Stimulated activated naive CD8-positive, alpha-beta T cell treated with anti-CD3 and anti-CD28 coated beads, Interleukin-15, Interleukin-2, amounts not matched to agents 100 ng/mL and 50 ng/mL, for 24 hours (primary cell): ENCODE measurements around the gene ALDH3A2.
A peak's percentile ranks its signal among the peaks of the same experiment; 100 is the strongest.

Experiments used
- H3K27ac Mint-ChIP-seq: one replicate; pipeline ENCODE4 v1.8.0; 2021; ENCODE audit warnings: mild to moderate bottlenecking, mixed read lengths
- H3K27me3 Mint-ChIP-seq: one replicate; pipeline ENCODE4 v1.8.0; 2021; ENCODE audit warnings: mixed read lengths
- H3K36me3 Mint-ChIP-seq: one replicate; pipeline ENCODE4 v1.8.0; 2021; ENCODE audit warnings: low read depth, mixed read lengths
- H3K4me1 Mint-ChIP-seq: one replicate; pipeline ENCODE4 v1.8.0; 2021; ENCODE audit warnings: low read depth, mixed read lengths
- H3K4me3 Mint-ChIP-seq: one replicate; pipeline ENCODE4 v1.8.0; 2021; ENCODE audit warnings: mild to moderate bottlenecking, mixed read lengths
- H3K9me3 Mint-ChIP-seq: one replicate; pipeline ENCODE4 v1.8.0; 2021; ENCODE audit warnings: mixed read lengths

The ALDH3A2 gene

GRCh38 chr17:19644493-19645210 lies 3.9 kb upstream of the ALDH3A2 start:
- peaks cover 10% of the 10 kb centered on the region for H3K27me3 Mint-ChIP-seq
- no peaks in the 10 kb centered on the region for H3K9me3 Mint-ChIP-seq
- H3K4me3 Mint-ChIP-seq = no peak overlapping the region
- H3K4me1 Mint-ChIP-seq = peaks cover 35% of the 10 kb centered on the region
- no peak overlapping the region for H3K27ac Mint-ChIP-seq
- H3K36me3 Mint-ChIP-seq = no peaks in the 10 kb centered on the region

GRCh38 chr17:19645734-19646201 lies 2.8 kb upstream of the ALDH3A2 start:
- Mint-ChIP-seq H3K9me3 (no peaks in the 10 kb centered on the region), H3K36me3 (no peaks in the 10 kb centered on the region), H3K4me1 (peaks cover 43% of the 10 kb centered on the region), H3K27me3 (peaks cover 8% of the 10 kb centered on the region), H3K4me3 (no peak overlapping the region), H3K27ac (no peak overlapping the region)

GRCh38 chr17:19646788-19647696 lies 1.5 kb upstream of the ALDH3A2 start:
- Mint-ChIP-seq H3K27ac (peak overlapping the region; percentile 93), H3K4me1 (peaks cover 43% of the 10 kb centered on the region), H3K4me3 (peak overlapping the region; percentile 91), H3K9me3 (no peaks in the 10 kb centered on the region), H3K36me3 (no peaks in the 10 kb centered on the region), H3K27me3 (peaks cover 5% of the 10 kb centered on the region)

GRCh38 chr17:19647697-19648474 lies 665 bp upstream of the ALDH3A2 start:
- Mint-ChIP-seq H3K27me3 (no peaks in the 10 kb centered on the region), H3K36me3 (no peaks in the 10 kb centered on the region), H3K4me3 (peak overlapping the region; percentile 91), H3K4me1 (peaks cover 38% of the 10 kb centered on the region), H3K9me3 (no peaks in the 10 kb centered on the region), H3K27ac (peak overlapping the region; percentile 93)

GRCh38 chr17:19649274-19649541 lies 657 bp downstream of the ALDH3A2 start:
- no peaks in the 10 kb centered on the region for H3K9me3 Mint-ChIP-seq
- peaks cover 9% of the 10 kb centered on the region for H3K36me3 Mint-ChIP-seq
- peak overlapping the region; percentile 91 for H3K4me3 Mint-ChIP-seq
- peak overlapping the region; percentile 67 for H3K27ac Mint-ChIP-seq
- peaks cover 38% of the 10 kb centered on the region for H3K4me1 Mint-ChIP-seq
- H3K27me3 Mint-ChIP-seq = no peaks in the 10 kb centered on the region

GRCh38 chr17:19650826-19651225 lies 2.3 kb downstream of the ALDH3A2 start:
- Mint-ChIP-seq H3K4me1 (peaks cover 37% of the 10 kb centered on the region), H3K36me3 (peaks cover 16% of the 10 kb centered on the region)

GRCh38 chr17:19651451-19652238 lies 3.1 kb downstream of the ALDH3A2 start:
- Mint-ChIP-seq H3K36me3 (peaks cover 21% of the 10 kb centered on the region), H3K4me1 (peaks cover 30% of the 10 kb centered on the region), H3K27ac (no peak overlapping the region), H3K4me3 (no peak overlapping the region), H3K27me3 (no peaks in the 10 kb centered on the region), H3K9me3 (no peaks in the 10 kb centered on the region)

More at GRCh38 chr17:19650826-19651225, 2.3 kb downstream of the ALDH3A2 start:
- H3K27me3 Mint-ChIP-seq = no peaks in the 10 kb centered on the region
- no peak overlapping the region for H3K27ac Mint-ChIP-seq
- H3K9me3 Mint-ChIP-seq = no peaks in the 10 kb centered on the region
- no peak overlapping the region for H3K4me3 Mint-ChIP-seq

- Mint-ChIP-seq H3K4me3 (no peak overlapping the region), H3K27ac (no peak overlapping the region), H3K9me3 (no peaks in the 10 kb centered on the region), H3K36me3 (peaks cover 21% of the 10 kb centered on the region), H3K4me1 (peaks cover 21% of the 10 kb centered on the region), H3K27me3 (no peaks in the 10 kb centered on the region)
Observed at GRCh38 chr17:19652595-19652994, 4.0 kb downstream of the ALDH3A2 start.

GRCh38 chr17:19654342-19654886 lies 5.9 kb downstream of the ALDH3A2 start:
- H3K4me1 Mint-ChIP-seq = peaks cover 11% of the 10 kb centered on the region
- H3K27ac Mint-ChIP-seq = no peak overlapping the region
- H3K9me3 Mint-ChIP-seq = no peaks in the 10 kb centered on the region
- no peaks in the 10 kb centered on the region for H3K27me3 Mint-ChIP-seq
- peaks cover 21% of the 10 kb centered on the region for H3K36me3 Mint-ChIP-seq
- no peak overlapping the region for H3K4me3 Mint-ChIP-seq

GRCh38 chr17:19654896-19655295 lies 6.3 kb downstream of the ALDH3A2 start:
- no peak overlapping the region for H3K4me3 Mint-ChIP-seq
- no peaks in the 10 kb centered on the region for H3K9me3 Mint-ChIP-seq
- peaks cover 7% of the 10 kb centered on the region for H3K4me1 Mint-ChIP-seq
- peaks cover 24% of the 10 kb centered on the region for H3K36me3 Mint-ChIP-seq
- no peaks in the 10 kb centered on the region for H3K27me3 Mint-ChIP-seq
- H3K27ac Mint-ChIP-seq = no peak overlapping the region

GRCh38 chr17:19656336-19656735 lies 7.8 kb downstream of the ALDH3A2 start:
- H3K36me3 Mint-ChIP-seq = peaks cover 28% of the 10 kb centered on the region
- H3K4me3 Mint-ChIP-seq = no peak overlapping the region
- no peaks in the 10 kb centered on the region for H3K9me3 Mint-ChIP-seq
- H3K27ac Mint-ChIP-seq = no peak overlapping the region
- no peaks in the 10 kb centered on the region for H3K27me3 Mint-ChIP-seq
- H3K4me1 Mint-ChIP-seq = no peaks in the 10 kb centered on the region

- no peaks in the 10 kb centered on the region for H3K9me3 Mint-ChIP-seq
- H3K36me3 Mint-ChIP-seq = peaks cover 28% of the 10 kb centered on the region
- no peak overlapping the region for H3K4me3 Mint-ChIP-seq
- no peaks in the 10 kb centered on the region for H3K4me1 Mint-ChIP-seq
- no peaks in the 10 kb centered on the region for H3K27me3 Mint-ChIP-seq
- H3K27ac Mint-ChIP-seq = no peak overlapping the region
Observed at GRCh38 chr17:19656851-19657581, 8.5 kb downstream of the ALDH3A2 start.

- Mint-ChIP-seq H3K27ac (no peak overlapping the region), H3K4me1 (no peaks in the 10 kb centered on the region), H3K9me3 (no peaks in the 10 kb centered on the region), H3K27me3 (no peaks in the 10 kb centered on the region), H3K36me3 (peaks cover 29% of the 10 kb centered on the region), H3K4me3 (no peak overlapping the region)
Observed at GRCh38 chr17:19659366-19660177, 11.0 kb downstream of the ALDH3A2 start.
